Right atrium auricular region (tissue), 2 donors: Measurements from ENCODE around the gene LEAP2. TPM values are rescaled to one million over a fixed set of nuclear protein-coding genes. Genes with fewer than 3 reads are reported as not detected.

Experiments used
- DNase-seq: peaks from one replicate; pipeline ENCODE4 v3.0.0-alpha.2; 2019; ENCODE audit warnings: low spot score
- H3K27ac ChIP-seq, 2 donors: fragments of 200-600 bp; sonication (generic); 1 replicate in 1 of 2; 2 replicates in 1 of 2; pipeline ENCODE4 v1.5.1; 2016 to 2019
- H3K27me3 ChIP-seq, 2 donors: fragments of 200-600 bp; sonication (generic); one replicate each; pipeline versions ENCODE4 v1.5.1 to v1.6.0; 2017 to 2019
- H3K36me3 ChIP-seq: fragments of 200-600 bp; sonication (generic); one replicate; pipeline ENCODE4 v1.5.1; 2016
- H3K4me1 ChIP-seq, 2 donors: fragments of 200-600 bp; sonication (generic); one replicate each; pipeline versions ENCODE4 v1.5.1 to v1.6.0; 2017 to 2019
- H3K4me3 ChIP-seq, 2 donors: fragments of 200-600 bp; sonication (generic); 1 replicate in 1 of 2; 2 replicates in 1 of 2; pipeline ENCODE4 v1.5.1; 2017 to 2019; ENCODE audit warnings: mild to moderate bottlenecking in 1 of 2, moderate library complexity in 1 of 2
- H3K9me3 ChIP-seq, 2 donors: fragments of 200-600 bp; sonication (generic); one replicate each; pipeline ENCODE4 v1.5.1; 2019
- CTCF ChIP-seq, 2 donors: fragments of 200-600 bp; sonication (generic); IDR thresholded peaks; one replicate each; pipeline ENCODE4 v1.5.1; 2019; ENCODE audit warnings: antibody characterized with exemption in 2 of 2
- total RNA-seq, 2 donors: library from RNA; depleted of rRNA; stranded (reverse); fragments of >200 nt; gene quantifications; one replicate each; pipeline ENCODE4 v1.1.0, GENCODE V29; 2016

The LEAP2 gene
- total RNA-seq, 2 donors from 2014 or later, result 1.1 TPM; not detected in 1

- Histone ChIP-seq H3K9me3 (no peaks in the 10 kb centered on the region), H3K4me1 (peaks cover 0 to 4% of the 10 kb centered on the region in 2 donors), H3K27ac (peak overlapping the region in 1 of 2 donors; percentile 32), H3K36me3 (no peaks in the 10 kb centered on the region), H3K4me3 (no peak overlapping the region), H3K27me3 (no peaks in the 10 kb centered on the region)
- no peak for DNase-seq
- no peak for TF ChIP-seq CTCF (IDR thresholded peaks at IDR 0.05)
Measured at GRCh38 chr5:132838516-132839282, 34.8 kb upstream of the LEAP2 start.

GRCh38 chr5:132839426-132840301 is 33.8 kb upstream of the LEAP2 start:
- Histone ChIP-seq H3K27ac (peak overlapping the region; percentile 32 to 43), H3K4me1 (peaks cover 0 to 4% of the 10 kb centered on the region in 2 donors), H3K9me3 (no peaks in the 10 kb centered on the region), H3K27me3 (no peaks in the 10 kb centered on the region), H3K36me3 (no peaks in the 10 kb centered on the region), H3K4me3 (no peak overlapping the region)
- no peak for DNase-seq
- no peak for TF ChIP-seq CTCF (IDR thresholded peaks at IDR 0.05)

- Histone ChIP-seq H3K9me3 (no peaks in the 10 kb centered on the region), H3K36me3 (no peaks in the 10 kb centered on the region), H3K4me3 (no peak overlapping the region), H3K27ac (peak overlapping the region; percentile 32 to 43), H3K4me1 (peaks cover 0 to 4% of the 10 kb centered on the region in 2 donors), H3K27me3 (no peaks in the 10 kb centered on the region)
- no peak for TF ChIP-seq CTCF (IDR thresholded peaks at IDR 0.05)
- DNase-seq, result no peak
Measured at GRCh38 chr5:132840313-132840712, 33.2 kb upstream of the LEAP2 start.

- H3K9me3 ChIP-seq, result no peaks in the 10 kb centered on the region
- no peaks in the 10 kb centered on the region for H3K36me3 ChIP-seq
- H3K27ac ChIP-seq, result no peak overlapping the region
- TF ChIP-seq CTCF (IDR thresholded peaks at IDR 0.05), result no peak
- no peaks in the 10 kb centered on the region for H3K27me3 ChIP-seq
- peaks cover 0 to 4% of the 10 kb centered on the region in 2 donors for H3K4me1 ChIP-seq
- no peak for DNase-seq
- H3K4me3 ChIP-seq, result no peak overlapping the region
Measured at GRCh38 chr5:132840896-132841295, 32.6 kb upstream of the LEAP2 start.

GRCh38 chr5:132841305-132841704 is 32.2 kb upstream of the LEAP2 start:
- TF ChIP-seq CTCF (IDR thresholded peaks at IDR 0.05), result no peak
- Histone ChIP-seq H3K27me3 (no peaks in the 10 kb centered on the region), H3K4me1 (peaks cover 0 to 4% of the 10 kb centered on the region in 2 donors), H3K27ac (no peak overlapping the region), H3K36me3 (no peaks in the 10 kb centered on the region), H3K9me3 (no peaks in the 10 kb centered on the region), H3K4me3 (no peak overlapping the region)
- DNase-seq, result no peak
